WTC11 (cell line): ENCODE measurements around the gene KHSRP. TPM values are rescaled to one million over a fixed set of nuclear protein-coding genes. Genes with fewer than 3 reads are reported as not detected.

Experiments
- ATAC-seq: fragments of 200-7000 bp; cut with Tn5 transposase; 2 replicates; pipeline ENCODE4 v1.10.0; 2021; ENCODE audit warnings: mild to moderate bottlenecking, moderate library complexity
- CTCF ChIA-PET: fragments of 300-600 bp; sonication (Branson Sonifier 250); formaldehyde crosslinking; loops from one replicate; lab custom pipeline; 2021; ENCODE audit warnings: antibody characterized with exemption; lab: Charles Lee
- POLR2A ChIA-PET: fragments of 350-600 bp; sonication (Branson Sonifier 250); formaldehyde crosslinking; loops from one replicate; lab custom pipeline; 2021; ENCODE audit warnings: antibody characterized with exemption; lab: Charles Lee
- DNase-seq: peaks from one replicate; pipeline ENCODE4 v3.0.0; 2021; ENCODE audit warnings: low spot score
- H3K27ac Mint-ChIP-seq: 2 replicates; pipeline ENCODE4 v1.8.0; 2021; ENCODE audit warnings: mixed read lengths
- H3K27me3 Mint-ChIP-seq: 2 replicates; pipeline ENCODE4 v1.8.0; 2021; ENCODE audit warnings: low read depth, mild to moderate bottlenecking, moderate library complexity, mixed read lengths
- H3K36me3 Mint-ChIP-seq: 2 replicates; pipeline ENCODE4 v1.8.0; 2021; ENCODE audit warnings: mixed read lengths
- H3K4me1 Mint-ChIP-seq: 2 replicates; pipeline ENCODE4 v1.8.0; 2022; ENCODE audit warnings: mixed read lengths
- H3K4me3 Mint-ChIP-seq: 2 replicates; pipeline ENCODE4 v1.8.0; 2021; ENCODE audit warnings: mild to moderate bottlenecking, moderate library complexity, mixed read lengths
- H3K9me3 Mint-ChIP-seq: 2 replicates; pipeline ENCODE4 v1.8.0; 2021; ENCODE audit warnings: mixed read lengths
- CREB1 ChIP-seq: sonication (generic); formaldehyde crosslinking; IDR thresholded peaks from 2 replicates; pipeline ENCODE4 v1.8.0; 2023; ENCODE audit warnings: mild to moderate bottlenecking, missing genetic modification reagents
- EMX1 ChIP-seq: fragments of 250-450 bp; sonication (Bioruptor Pico); IDR thresholded peaks from 2 replicates; pipeline ENCODE4 v1.8.0; 2021; ENCODE audit warnings: mild to moderate bottlenecking
- NR2C2 ChIP-seq: sonication (generic); formaldehyde crosslinking; IDR thresholded peaks from 2 replicates; pipeline ENCODE4 v1.8.0; 2022; ENCODE audit warnings: mild to moderate bottlenecking, missing genetic modification reagents
- RELA ChIP-seq: sonication (generic); formaldehyde crosslinking; IDR thresholded peaks from 2 replicates; pipeline ENCODE4 v1.8.1; 2022; ENCODE audit warnings: missing genetic modification reagents, mild to moderate bottlenecking, borderline replicate concordance
- RORB ChIP-seq: fragments of 250-450 bp; sonication (Bioruptor Pico); IDR thresholded peaks from 2 replicates; pipeline ENCODE4 v1.9.0; 2021; ENCODE audit warnings: mild to moderate bottlenecking
- SP1 ChIP-seq: sonication (generic); formaldehyde crosslinking; conservative IDR thresholded peaks from 2 replicates; pipeline ENCODE4 v1.8.1; 2022; ENCODE audit warnings: missing genetic modification reagents
- TEAD1 ChIP-seq: sonication (generic); formaldehyde crosslinking; IDR thresholded peaks from 2 replicates; pipeline ENCODE4 v1.8.0; 2022; ENCODE audit warnings: mild to moderate bottlenecking, missing genetic modification reagents
- ZNF416 ChIP-seq: fragments of 250-450 bp; sonication (Bioruptor Pico); IDR thresholded peaks from 2 replicates; pipeline ENCODE4 v1.9.0; 2021; ENCODE audit warnings: mild to moderate bottlenecking, inconsistent platforms
- total RNA-seq: library from RNA; stranded (reverse); gene quantifications from 3 replicates; pipeline ENCODE4 v1.2.3, GENCODE V29; 2021
- TF ChIP-seq, protein P1 (sequence below): sonication (generic); formaldehyde crosslinking; IDR thresholded peaks from 2 replicates; pipeline ENCODE4 v1.8.1; 2023; ENCODE audit warnings: mild to moderate bottlenecking, missing genetic modification reagents
- TF ChIP-seq, protein P2 (sequence below): sonication (generic); formaldehyde crosslinking; IDR thresholded peaks from 2 replicates; pipeline ENCODE4 v1.8.0; 2023; ENCODE audit warnings: mild to moderate bottlenecking, missing genetic modification reagents
- TF ChIP-seq, protein P3 (sequence below): fragments of 250-450 bp; sonication (Bioruptor Pico); IDR thresholded peaks from 2 replicates; pipeline ENCODE4 v1.8.0; 2021; ENCODE audit warnings: mild to moderate bottlenecking
- TF ChIP-seq, protein P4 (sequence below): fragments of 250-450 bp; sonication (Bioruptor Pico); IDR thresholded peaks from 2 replicates; pipeline ENCODE4 v1.9.0; 2021; ENCODE audit warnings: mild to moderate bottlenecking
- TF ChIP-seq, protein P5 (sequence below): sonication (generic); formaldehyde crosslinking; IDR thresholded peaks from 2 replicates; pipeline ENCODE4 v1.8.1; 2022; ENCODE audit warnings: missing genetic modification reagents, borderline replicate concordance
- TF ChIP-seq, protein P6 (sequence below): sonication (generic); formaldehyde crosslinking; IDR thresholded peaks from 2 replicates; pipeline ENCODE4 v1.8.0; 2022; ENCODE audit warnings: mild to moderate bottlenecking, missing genetic modification reagents
- TF ChIP-seq, protein P7 (sequence below): fragments of 250-450 bp; sonication (Bioruptor Pico); IDR thresholded peaks from 2 replicates; pipeline ENCODE4 v2.1.2; 2022; ENCODE audit warnings: mild to moderate bottlenecking, moderate library complexity
- TF ChIP-seq, protein P8 (sequence below): sonication (generic); formaldehyde crosslinking; IDR thresholded peaks from 2 replicates; pipeline ENCODE4 v1.8.0; 2022; ENCODE audit warnings: mild to moderate bottlenecking, missing genetic modification reagents

Gene KHSRP
- total RNA-seq, 1 experiment from 2014 or later: 572 TPM

DNA sequence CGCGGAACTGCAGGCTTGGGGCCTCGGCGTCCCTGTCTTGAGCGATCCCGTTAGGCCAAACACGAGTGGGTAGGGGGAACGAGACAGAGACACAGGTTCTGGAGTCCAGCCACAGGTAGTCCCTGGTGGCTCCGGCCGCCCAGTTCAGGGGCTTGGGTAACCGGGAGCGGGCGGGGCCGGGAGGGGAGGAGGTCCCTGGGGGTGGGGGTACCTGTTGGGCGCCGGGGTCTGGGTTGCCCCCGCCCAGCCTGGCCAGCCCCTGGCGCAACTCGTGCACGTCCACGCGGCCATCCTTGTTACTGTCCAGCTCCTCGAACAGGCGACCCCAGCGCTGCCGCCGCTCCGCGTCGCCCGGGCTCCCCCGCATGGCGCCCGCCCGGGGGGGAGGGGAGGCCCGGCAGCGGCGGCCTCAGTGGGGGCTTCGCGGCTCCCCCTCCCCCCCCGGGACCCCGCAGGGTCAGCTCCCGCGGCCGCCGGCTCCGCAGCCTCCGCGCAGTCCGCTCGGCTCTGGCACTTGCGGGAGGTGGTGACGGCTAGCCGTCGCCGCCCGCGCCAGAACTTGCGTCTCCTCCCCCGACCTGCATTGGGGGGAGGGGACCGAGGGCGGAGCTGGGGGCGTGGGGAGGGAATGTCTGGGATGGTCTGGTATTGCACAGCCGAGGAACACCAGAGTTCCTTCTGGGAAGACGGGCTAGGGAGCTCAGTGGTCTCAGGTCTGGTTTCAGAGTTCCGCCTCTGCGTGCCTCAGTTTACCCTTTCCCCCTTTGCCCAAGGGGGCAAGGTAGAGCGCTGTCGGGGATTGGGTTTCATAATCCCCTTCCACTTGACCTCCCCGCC lies 34.9 kb upstream of the KHSRP start, which contains the start of gene SLC25A23:
Gene SLC25A23 (minus strand): TSS at position 531 of the 837 bp plus-strand sequence. CDS start 164 bp downstream, at position 367.
- CTCF ChIA-PET: interaction anchor here (1.3 to 1.9 kb wide), 2 partner anchors 17 to 35 kb away, joined by 4 to 10 read pairs; partner anchors contain the start of gene KHSRP
- peak within 1 kb of the TSS; percentile 99 for H3K27ac Mint-ChIP-seq
- H3K27me3 Mint-ChIP-seq: peaks cover 13% of the 10 kb centered on the region
- H3K36me3 Mint-ChIP-seq: peaks cover 18% of the 10 kb centered on the region
- ATAC-seq: peak; percentile 43
- 0 out of 2 replicates have a peak, but pooled peaks cover 4% of the 10 kb centered on the region for H3K9me3 Mint-ChIP-seq
- DNase-seq: peak; percentile 79
- H3K4me1 Mint-ChIP-seq: peaks cover 13% of the 10 kb centered on the region
- POLR2A ChIA-PET: interaction anchor here (0.6 to 1.6 kb wide), 2 partner anchors 17 to 440 kb away, joined by 7 to 13 read pairs; no protein-coding TSS in a partner anchor
- H3K4me3 Mint-ChIP-seq: peak within 1 kb of the TSS; percentile 98
- TF ChIP-seq ZNF416 (CRISPR knock-in tag) (no peak), SP1 (CRISPR knock-in tag) (peak; percentile 9; the same call in 1 of the 2 replicates)
- TF ChIP-seq, protein P1, sequence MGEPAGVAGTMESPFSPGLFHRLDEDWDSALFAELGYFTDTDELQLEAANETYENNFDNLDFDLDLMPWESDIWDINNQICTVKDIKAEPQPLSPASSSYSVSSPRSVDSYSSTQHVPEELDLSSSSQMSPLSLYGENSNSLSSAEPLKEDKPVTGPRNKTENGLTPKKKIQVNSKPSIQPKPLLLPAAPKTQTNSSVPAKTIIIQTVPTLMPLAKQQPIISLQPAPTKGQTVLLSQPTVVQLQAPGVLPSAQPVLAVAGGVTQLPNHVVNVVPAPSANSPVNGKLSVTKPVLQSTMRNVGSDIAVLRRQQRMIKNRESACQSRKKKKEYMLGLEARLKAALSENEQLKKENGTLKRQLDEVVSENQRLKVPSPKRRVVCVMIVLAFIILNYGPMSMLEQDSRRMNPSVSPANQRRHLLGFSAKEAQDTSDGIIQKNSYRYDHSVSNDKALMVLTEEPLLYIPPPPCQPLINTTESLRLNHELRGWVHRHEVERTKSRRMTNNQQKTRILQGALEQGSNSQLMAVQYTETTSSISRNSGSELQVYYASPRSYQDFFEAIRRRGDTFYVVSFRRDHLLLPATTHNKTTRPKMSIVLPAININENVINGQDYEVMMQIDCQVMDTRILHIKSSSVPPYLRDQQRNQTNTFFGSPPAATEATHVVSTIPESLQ (CRISPR knock-in tag): no peak
- TF ChIP-seq, protein P2, sequence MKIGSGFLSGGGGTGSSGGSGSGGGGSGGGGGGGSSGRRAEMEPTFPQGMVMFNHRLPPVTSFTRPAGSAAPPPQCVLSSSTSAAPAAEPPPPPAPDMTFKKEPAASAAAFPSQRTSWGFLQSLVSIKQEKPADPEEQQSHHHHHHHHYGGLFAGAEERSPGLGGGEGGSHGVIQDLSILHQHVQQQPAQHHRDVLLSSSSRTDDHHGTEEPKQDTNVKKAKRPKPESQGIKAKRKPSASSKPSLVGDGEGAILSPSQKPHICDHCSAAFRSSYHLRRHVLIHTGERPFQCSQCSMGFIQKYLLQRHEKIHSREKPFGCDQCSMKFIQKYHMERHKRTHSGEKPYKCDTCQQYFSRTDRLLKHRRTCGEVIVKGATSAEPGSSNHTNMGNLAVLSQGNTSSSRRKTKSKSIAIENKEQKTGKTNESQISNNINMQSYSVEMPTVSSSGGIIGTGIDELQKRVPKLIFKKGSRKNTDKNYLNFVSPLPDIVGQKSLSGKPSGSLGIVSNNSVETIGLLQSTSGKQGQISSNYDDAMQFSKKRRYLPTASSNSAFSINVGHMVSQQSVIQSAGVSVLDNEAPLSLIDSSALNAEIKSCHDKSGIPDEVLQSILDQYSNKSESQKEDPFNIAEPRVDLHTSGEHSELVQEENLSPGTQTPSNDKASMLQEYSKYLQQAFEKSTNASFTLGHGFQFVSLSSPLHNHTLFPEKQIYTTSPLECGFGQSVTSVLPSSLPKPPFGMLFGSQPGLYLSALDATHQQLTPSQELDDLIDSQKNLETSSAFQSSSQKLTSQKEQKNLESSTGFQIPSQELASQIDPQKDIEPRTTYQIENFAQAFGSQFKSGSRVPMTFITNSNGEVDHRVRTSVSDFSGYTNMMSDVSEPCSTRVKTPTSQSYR (CRISPR knock-in tag): no peak
- TF ChIP-seq, protein P3, sequence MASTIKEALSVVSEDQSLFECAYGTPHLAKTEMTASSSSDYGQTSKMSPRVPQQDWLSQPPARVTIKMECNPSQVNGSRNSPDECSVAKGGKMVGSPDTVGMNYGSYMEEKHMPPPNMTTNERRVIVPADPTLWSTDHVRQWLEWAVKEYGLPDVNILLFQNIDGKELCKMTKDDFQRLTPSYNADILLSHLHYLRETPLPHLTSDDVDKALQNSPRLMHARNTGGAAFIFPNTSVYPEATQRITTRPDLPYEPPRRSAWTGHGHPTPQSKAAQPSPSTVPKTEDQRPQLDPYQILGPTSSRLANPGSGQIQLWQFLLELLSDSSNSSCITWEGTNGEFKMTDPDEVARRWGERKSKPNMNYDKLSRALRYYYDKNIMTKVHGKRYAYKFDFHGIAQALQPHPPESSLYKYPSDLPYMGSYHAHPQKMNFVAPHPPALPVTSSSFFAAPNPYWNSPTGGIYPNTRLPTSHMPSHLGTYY: no peak
- TF ChIP-seq, protein P4, sequence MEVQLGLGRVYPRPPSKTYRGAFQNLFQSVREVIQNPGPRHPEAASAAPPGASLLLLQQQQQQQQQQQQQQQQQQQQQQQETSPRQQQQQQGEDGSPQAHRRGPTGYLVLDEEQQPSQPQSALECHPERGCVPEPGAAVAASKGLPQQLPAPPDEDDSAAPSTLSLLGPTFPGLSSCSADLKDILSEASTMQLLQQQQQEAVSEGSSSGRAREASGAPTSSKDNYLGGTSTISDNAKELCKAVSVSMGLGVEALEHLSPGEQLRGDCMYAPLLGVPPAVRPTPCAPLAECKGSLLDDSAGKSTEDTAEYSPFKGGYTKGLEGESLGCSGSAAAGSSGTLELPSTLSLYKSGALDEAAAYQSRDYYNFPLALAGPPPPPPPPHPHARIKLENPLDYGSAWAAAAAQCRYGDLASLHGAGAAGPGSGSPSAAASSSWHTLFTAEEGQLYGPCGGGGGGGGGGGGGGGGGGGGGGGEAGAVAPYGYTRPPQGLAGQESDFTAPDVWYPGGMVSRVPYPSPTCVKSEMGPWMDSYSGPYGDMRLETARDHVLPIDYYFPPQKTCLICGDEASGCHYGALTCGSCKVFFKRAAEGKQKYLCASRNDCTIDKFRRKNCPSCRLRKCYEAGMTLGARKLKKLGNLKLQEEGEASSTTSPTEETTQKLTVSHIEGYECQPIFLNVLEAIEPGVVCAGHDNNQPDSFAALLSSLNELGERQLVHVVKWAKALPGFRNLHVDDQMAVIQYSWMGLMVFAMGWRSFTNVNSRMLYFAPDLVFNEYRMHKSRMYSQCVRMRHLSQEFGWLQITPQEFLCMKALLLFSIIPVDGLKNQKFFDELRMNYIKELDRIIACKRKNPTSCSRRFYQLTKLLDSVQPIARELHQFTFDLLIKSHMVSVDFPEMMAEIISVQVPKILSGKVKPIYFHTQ (CRISPR knock-in tag): no peak
- TF ChIP-seq, protein P5, sequence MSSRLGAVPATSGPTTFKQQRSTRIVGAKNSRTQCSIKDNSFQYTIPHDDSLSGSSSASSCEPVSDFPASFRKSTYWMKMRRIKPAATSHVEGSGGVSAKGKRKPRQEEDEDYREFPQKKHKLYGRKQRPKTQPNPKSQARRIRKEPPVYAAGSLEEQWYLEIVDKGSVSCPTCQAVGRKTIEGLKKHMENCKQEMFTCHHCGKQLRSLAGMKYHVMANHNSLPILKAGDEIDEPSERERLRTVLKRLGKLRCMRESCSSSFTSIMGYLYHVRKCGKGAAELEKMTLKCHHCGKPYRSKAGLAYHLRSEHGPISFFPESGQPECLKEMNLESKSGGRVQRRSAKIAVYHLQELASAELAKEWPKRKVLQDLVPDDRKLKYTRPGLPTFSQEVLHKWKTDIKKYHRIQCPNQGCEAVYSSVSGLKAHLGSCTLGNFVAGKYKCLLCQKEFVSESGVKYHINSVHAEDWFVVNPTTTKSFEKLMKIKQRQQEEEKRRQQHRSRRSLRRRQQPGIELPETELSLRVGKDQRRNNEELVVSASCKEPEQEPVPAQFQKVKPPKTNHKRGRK (CRISPR knock-in tag): no peak

DNA sequence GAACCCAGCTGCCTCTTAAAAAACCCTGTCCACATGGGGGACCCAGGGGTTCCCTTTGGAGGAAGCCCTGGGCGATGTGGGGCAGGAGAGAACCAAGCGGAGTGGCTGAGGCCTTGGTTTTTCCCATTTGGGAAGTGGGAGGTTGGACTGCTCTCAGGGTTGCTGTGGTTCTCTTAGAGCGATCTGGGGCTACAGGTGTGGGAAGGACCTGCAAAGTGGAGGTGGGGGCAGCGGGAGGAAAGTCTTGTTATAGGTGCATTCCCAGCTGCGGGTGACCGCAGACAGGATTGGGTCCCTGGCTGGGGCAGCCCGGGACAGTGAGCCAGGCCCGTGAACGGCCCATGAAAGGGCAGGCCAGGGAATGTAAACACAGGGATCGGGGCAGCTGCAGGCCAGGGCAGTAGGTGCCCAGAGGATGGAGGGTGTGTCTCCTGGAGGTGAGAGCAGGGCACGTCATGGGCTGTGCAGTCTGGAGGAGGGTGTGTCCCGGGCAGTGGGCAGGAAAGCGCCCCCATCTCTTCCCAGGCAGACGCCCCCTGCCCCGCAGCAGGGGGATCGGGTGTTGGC lies 34.2 kb upstream of the KHSRP start:
- no peak for ATAC-seq
- Mint-ChIP-seq H3K9me3 (peaks cover 9% of the 10 kb centered on the region), H3K36me3 (peaks cover 25% of the 10 kb centered on the region), H3K27ac (0 out of 2 replicates have a peak overlapping the region, but pooled peaks have one; percentile 25), H3K27me3 (peaks cover 13% of the 10 kb centered on the region), H3K4me1 (peaks cover 12% of the 10 kb centered on the region), H3K4me3 (peak overlapping the region; percentile 89)
- CTCF ChIA-PET: interaction anchor here (1.3 to 1.9 kb wide), 2 partner anchors 17 to 34 kb away, joined by 4 to 10 read pairs; partner anchors contain the start of gene KHSRP
- DNase-seq: peak; percentile 21
- POLR2A ChIA-PET: interaction anchor here (1.6 kb wide), 1 partner anchor 18 kb away, joined by 7 read pairs; no protein-coding TSS in a partner anchor
- TF ChIP-seq, protein P1 (CRISPR knock-in tag): no peak
- no peak for TF ChIP-seq RORB
- TF ChIP-seq, protein P6, sequence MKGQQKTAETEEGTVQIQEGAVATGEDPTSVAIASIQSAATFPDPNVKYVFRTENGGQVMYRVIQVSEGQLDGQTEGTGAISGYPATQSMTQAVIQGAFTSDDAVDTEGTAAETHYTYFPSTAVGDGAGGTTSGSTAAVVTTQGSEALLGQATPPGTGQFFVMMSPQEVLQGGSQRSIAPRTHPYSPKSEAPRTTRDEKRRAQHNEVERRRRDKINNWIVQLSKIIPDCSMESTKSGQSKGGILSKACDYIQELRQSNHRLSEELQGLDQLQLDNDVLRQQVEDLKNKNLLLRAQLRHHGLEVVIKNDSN (CRISPR knock-in tag): no peak
- TF ChIP-seq RELA (CRISPR knock-in tag): no peak
- no peak for TF ChIP-seq NR2C2 (CRISPR knock-in tag)
- TF ChIP-seq EMX1 (CRISPR knock-in tag): no peak
- TF ChIP-seq CREB1 (CRISPR knock-in tag): no peak
- no peak for TF ChIP-seq TEAD1 (CRISPR knock-in tag)
- TF ChIP-seq, protein P7, sequence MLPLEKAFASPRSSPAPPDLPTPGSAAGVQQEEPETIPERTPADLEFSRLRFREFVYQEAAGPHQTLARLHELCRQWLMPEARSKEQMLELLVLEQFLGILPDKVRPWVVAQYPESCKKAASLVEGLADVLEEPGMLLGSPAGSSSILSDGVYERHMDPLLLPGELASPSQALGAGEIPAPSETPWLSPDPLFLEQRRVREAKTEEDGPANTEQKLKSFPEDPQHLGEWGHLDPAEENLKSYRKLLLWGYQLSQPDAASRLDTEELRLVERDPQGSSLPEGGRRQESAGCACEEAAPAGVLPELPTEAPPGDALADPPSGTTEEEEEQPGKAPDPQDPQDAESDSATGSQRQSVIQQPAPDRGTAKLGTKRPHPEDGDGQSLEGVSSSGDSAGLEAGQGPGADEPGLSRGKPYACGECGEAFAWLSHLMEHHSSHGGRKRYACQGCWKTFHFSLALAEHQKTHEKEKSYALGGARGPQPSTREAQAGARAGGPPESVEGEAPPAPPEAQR (CRISPR knock-in tag): no peak
- TF ChIP-seq, protein P8, sequence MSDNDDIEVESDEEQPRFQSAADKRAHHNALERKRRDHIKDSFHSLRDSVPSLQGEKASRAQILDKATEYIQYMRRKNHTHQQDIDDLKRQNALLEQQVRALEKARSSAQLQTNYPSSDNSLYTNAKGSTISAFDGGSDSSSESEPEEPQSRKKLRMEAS: no peak
